Activated CD8-positive, alpha-beta memory T cell treated with anti-CD3 and anti-CD28 coated beads, Interleukin-2, amount 50 U/mL, for 1 hour (primary cell): ENCODE results near the gene SLC40A1.

Source experiments
- DNase-seq: peaks from one replicate; pipeline ENCODE4 v3.0.0-alpha.2; 2020; ENCODE audit errors: extremely low read depth

The SLC40A1 gene

GRCh38 chr2:189599245-189599644, 18.7 kb upstream of the SLC40A1 start:
- no peak for DNase-seq

- no peak for DNase-seq
Measured at GRCh38 chr2:189595417-189595816, 14.8 kb upstream of the SLC40A1 start.

GRCh38 chr2:189594305-189594704, 13.7 kb upstream of the SLC40A1 start:
- DNase-seq = no peak

- DNase-seq = no peak
Measured at GRCh38 chr2:189593115-189593514, 12.5 kb upstream of the SLC40A1 start.

- no peak for DNase-seq
Measured at GRCh38 chr2:189592353-189592984, 11.9 kb upstream of the SLC40A1 start.

GRCh38 chr2:189587780-189588179, 7.2 kb upstream of the SLC40A1 start:
- no peak for DNase-seq

- no peak for DNase-seq
Measured at GRCh38 chr2:189585226-189585756, 4.7 kb upstream of the SLC40A1 start.

GRCh38 chr2:189584686-189585085, 4.1 kb upstream of the SLC40A1 start:
- no peak for DNase-seq

- no peak for DNase-seq
Measured at GRCh38 chr2:189583227-189584198, 2.9 kb upstream of the SLC40A1 start.

- no peak for DNase-seq
Measured at GRCh38 chr2:189582809-189583192, 2.2 kb upstream of the SLC40A1 start.

GRCh38 chr2:189582140-189582808, 1.7 kb upstream of the SLC40A1 start:
- no peak for DNase-seq

GRCh38 chr2:189581354-189582139, 961 bp upstream of the SLC40A1 start:
- no peak for DNase-seq

GRCh38 chr2:189580241-189580651, 340 bp downstream of the SLC40A1 start:
- no peak for DNase-seq

GRCh38 chr2:189579585-189580186, 900 bp downstream of the SLC40A1 start:
- DNase-seq = no peak

GRCh38 chr2:189578272-189578950, 2.2 kb downstream of the SLC40A1 start:
- DNase-seq = no peak

GRCh38 chr2:189577121-189577520, 3.5 kb downstream of the SLC40A1 start:
- DNase-seq = no peak

- DNase-seq = no peak
Measured at GRCh38 chr2:189576396-189576795, 4.2 kb downstream of the SLC40A1 start.

- DNase-seq = no peak
Measured at GRCh38 chr2:189574793-189575475, 5.7 kb downstream of the SLC40A1 start.

GRCh38 chr2:189570570-189571031, 10.0 kb downstream of the SLC40A1 start:
- DNase-seq = no peak
